ENCODE measurements around the gene RPS3A.
A peak's percentile ranks its signal among the peaks of the same experiment; 100 is the strongest.
"Not testable (repeated sequence)": the region's sequence is repeated elsewhere in the genome, so short reads cannot be mapped to it uniquely, and the experiment has no call there.

Gene RPS3A
- total RNA-seq: 971 to 1,394 (median 1,156) reads per million in 3 donors

DNA sequence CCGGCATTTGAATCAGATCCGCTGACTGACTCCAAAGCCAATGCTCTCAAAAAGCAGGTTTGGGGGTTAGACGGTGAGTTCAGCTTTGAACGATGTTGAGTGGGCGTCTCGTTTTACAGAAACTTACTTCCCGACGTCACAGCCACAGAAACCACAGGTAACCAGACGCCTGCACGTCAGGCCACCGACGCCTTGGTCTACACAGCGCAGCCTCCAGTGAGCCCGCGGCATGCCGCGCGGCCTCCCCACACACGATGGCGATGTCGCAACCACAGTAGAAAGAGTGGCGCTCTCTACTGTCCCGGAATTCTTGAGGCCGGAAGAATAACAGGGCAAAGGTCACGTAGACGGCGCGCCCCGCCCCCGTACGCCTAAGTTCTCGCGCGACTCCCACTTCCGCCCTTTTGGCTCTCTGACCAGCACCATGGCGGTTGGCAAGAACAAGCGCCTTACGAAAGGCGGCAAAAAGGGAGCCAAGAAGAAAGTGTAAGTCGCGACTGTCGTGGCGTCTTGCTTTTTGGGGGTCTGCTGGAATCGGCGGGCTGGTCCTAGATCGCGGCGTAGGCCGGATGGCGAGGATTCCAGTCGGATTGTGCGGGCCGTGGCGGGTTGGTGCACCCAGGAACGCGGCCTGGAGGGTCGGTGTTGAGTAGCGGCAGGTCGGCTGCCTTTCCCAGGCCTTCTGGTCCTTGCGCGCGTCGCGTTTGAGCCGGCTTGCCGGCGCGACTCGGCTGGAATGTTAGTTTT, at the start of gene RPS3A:
Gene RPS3A, plus strand, starts transcription at position 400 of the 747 bp plus-strand sequence. Its CDS starts 25 bp downstream, at position 425.
- H3K9me3 ChIP-seq (ENCODE audit: control insufficient read depth, low read length): no peaks in the 10 kb centered on the region
- peaks cover 31% of the 10 kb centered on the region for H3K36me3 ChIP-seq (ENCODE audit: control insufficient read depth, insufficient read depth, low read length)
- peak; percentile 96 to 99 (median 97) for DNase-seq
- no peaks in the 10 kb centered on the region for H3K27me3 ChIP-seq (replicated peaks; ENCODE audit: control insufficient read depth, insufficient read depth, low read length, poor library complexity, severe bottlenecking)
- H3K27ac ChIP-seq (ENCODE audit: insufficient read depth, low read length, poor library complexity, severe bottlenecking): peak within 1 kb of the TSS; percentile 94
- H3K4me1 ChIP-seq (ENCODE audit: control insufficient read depth, insufficient read depth, low read length, poor library complexity, severe bottlenecking): peaks cover 16% of the 10 kb centered on the region
- peak within 1 kb of the TSS; percentile 83 for H3K4me3 ChIP-seq (ENCODE audit: insufficient read depth, low read depth, low read length, poor library complexity, severe bottlenecking)

GRCh38 chr4:151052785-151053184, 46.6 kb upstream of the RPS3A start:
- Histone ChIP-seq H3K4me3 (ENCODE audit: insufficient read depth, low read depth, low read length, poor library complexity, severe bottlenecking) (no peak overlapping the region), H3K4me1 (ENCODE audit: control insufficient read depth, insufficient read depth, low read length, poor library complexity, severe bottlenecking) (no peaks in the 10 kb centered on the region)
- DNase-seq: no peak

DNA sequence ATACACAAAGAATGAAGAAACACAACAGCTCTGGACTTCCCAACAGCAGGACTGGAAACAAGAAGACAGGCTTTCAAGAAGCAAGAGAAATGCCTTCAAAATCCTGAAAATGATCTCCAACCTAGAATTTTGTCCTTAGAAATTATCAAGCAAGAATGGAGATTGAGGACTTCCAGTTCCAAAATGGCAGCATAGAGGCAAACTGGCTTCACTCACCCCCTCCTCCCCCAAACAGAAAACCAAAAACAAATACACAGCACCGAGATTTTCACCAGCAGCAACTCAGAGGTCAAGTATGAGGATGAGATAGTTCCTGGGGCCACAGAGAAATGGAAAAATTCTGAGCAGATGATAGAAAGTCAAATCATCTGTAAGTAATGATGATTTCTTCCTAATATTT, 43.9 kb upstream of the RPS3A start:
- Histone ChIP-seq H3K9me3 (ENCODE audit: control insufficient read depth, low read length) (no peaks in the 10 kb centered on the region), H3K27ac (ENCODE audit: insufficient read depth, low read length, poor library complexity, severe bottlenecking) (no peak overlapping the region), H3K4me3 (ENCODE audit: insufficient read depth, low read depth, low read length, poor library complexity, severe bottlenecking) (no peak overlapping the region), H3K4me1 (ENCODE audit: control insufficient read depth, insufficient read depth, low read length, poor library complexity, severe bottlenecking) (no peaks in the 10 kb centered on the region), H3K27me3 (replicated peaks; ENCODE audit: control insufficient read depth, insufficient read depth, low read length, poor library complexity, severe bottlenecking) (no peaks in the 10 kb centered on the region), H3K36me3 (ENCODE audit: control insufficient read depth, insufficient read depth, low read length) (no peaks in the 10 kb centered on the region)
- DNase-seq: no peak

More at GRCh38 chr4:151052785-151053184, 46.6 kb upstream of the RPS3A start:
- Histone ChIP-seq H3K27ac (ENCODE audit: insufficient read depth, low read length, poor library complexity, severe bottlenecking) (no peak overlapping the region), H3K9me3 (ENCODE audit: control insufficient read depth, low read length) (no peaks in the 10 kb centered on the region), H3K36me3 (ENCODE audit: control insufficient read depth, insufficient read depth, low read length) (no peaks in the 10 kb centered on the region), H3K27me3 (replicated peaks; ENCODE audit: control insufficient read depth, insufficient read depth, low read length, poor library complexity, severe bottlenecking) (no peaks in the 10 kb centered on the region)

DNA sequence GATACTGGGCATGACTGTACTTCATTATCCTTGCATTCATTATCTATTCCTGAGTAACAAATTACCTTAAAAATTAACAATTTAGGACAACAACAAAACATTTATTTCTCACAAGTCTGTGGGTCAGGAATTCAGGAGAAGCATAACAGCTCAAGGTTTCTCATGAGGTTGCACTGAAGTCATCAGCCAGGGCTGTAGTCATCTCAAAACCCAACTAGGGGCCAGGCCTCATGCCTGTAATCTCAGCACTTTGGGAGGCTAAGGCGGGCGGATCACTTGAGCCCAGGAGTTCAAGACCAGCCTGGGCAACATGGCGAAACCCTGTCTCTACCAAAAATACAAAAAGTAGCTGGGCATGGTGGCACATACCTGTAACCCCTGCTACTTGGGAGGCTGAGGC, 36.3 kb upstream of the RPS3A start:
- H3K9me3 ChIP-seq (ENCODE audit: control insufficient read depth, low read length); DNase-seq; H3K4me1 ChIP-seq (ENCODE audit: control insufficient read depth, insufficient read depth, low read length, poor library complexity, severe bottlenecking); H3K27me3 ChIP-seq (replicated peaks; ENCODE audit: control insufficient read depth, insufficient read depth, low read length, poor library complexity, severe bottlenecking); H3K4me3 ChIP-seq (ENCODE audit: insufficient read depth, low read depth, low read length, poor library complexity, severe bottlenecking); H3K27ac ChIP-seq (ENCODE audit: insufficient read depth, low read length, poor library complexity, severe bottlenecking); H3K36me3 ChIP-seq (ENCODE audit: control insufficient read depth, insufficient read depth, low read length): not testable (repeated sequence)

- no peaks in the 10 kb centered on the region for H3K9me3 ChIP-seq (ENCODE audit: control insufficient read depth, low read length)
- H3K36me3 ChIP-seq (ENCODE audit: control insufficient read depth, insufficient read depth, low read length): no peaks in the 10 kb centered on the region
- no peak overlapping the region for H3K4me3 ChIP-seq (ENCODE audit: insufficient read depth, low read depth, low read length, poor library complexity, severe bottlenecking)
- no peak overlapping the region for H3K27ac ChIP-seq (ENCODE audit: insufficient read depth, low read length, poor library complexity, severe bottlenecking)
- no peak for DNase-seq
- no peaks in the 10 kb centered on the region for H3K4me1 ChIP-seq (ENCODE audit: control insufficient read depth, insufficient read depth, low read length, poor library complexity, severe bottlenecking)
- no peaks in the 10 kb centered on the region for H3K27me3 ChIP-seq (replicated peaks; ENCODE audit: control insufficient read depth, insufficient read depth, low read length, poor library complexity, severe bottlenecking)
Observed at GRCh38 chr4:151067316-151067970, 32.0 kb upstream of the RPS3A start.

GRCh38 chr4:151074416-151074916, 25.0 kb upstream of the RPS3A start:
- H3K9me3 ChIP-seq (ENCODE audit: control insufficient read depth, low read length): no peaks in the 10 kb centered on the region
- no peak overlapping the region for H3K4me3 ChIP-seq (ENCODE audit: insufficient read depth, low read depth, low read length, poor library complexity, severe bottlenecking)
- H3K27ac ChIP-seq (ENCODE audit: insufficient read depth, low read length, poor library complexity, severe bottlenecking): no peak overlapping the region
- H3K36me3 ChIP-seq (ENCODE audit: control insufficient read depth, insufficient read depth, low read length): no peaks in the 10 kb centered on the region
- H3K27me3 ChIP-seq (replicated peaks; ENCODE audit: control insufficient read depth, insufficient read depth, low read length, poor library complexity, severe bottlenecking): no peaks in the 10 kb centered on the region
- no peaks in the 10 kb centered on the region for H3K4me1 ChIP-seq (ENCODE audit: control insufficient read depth, insufficient read depth, low read length, poor library complexity, severe bottlenecking)
- DNase-seq: no peak

DNA sequence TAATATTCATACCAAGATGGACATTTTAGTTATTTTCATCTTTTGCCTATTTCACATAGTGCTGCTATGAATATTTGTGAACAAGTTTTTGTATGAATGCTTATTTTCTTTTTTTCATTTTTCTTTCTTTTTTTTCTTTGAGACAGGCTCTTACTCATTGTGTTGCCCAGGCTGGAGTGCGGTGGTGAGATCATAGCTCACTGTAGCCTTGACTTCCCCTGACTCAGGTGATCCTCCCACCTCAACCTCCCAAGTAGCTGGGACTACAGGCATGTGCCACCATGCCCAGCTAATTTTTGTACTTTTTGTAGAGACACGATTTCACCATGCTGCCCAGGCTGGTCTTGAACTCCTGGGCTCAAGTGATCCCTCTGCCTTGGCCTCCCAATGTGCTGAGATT, 21.4 kb upstream of the RPS3A start:
- not testable (repeated sequence) for H3K27me3 ChIP-seq (replicated peaks; ENCODE audit: control insufficient read depth, insufficient read depth, low read length, poor library complexity, severe bottlenecking); DNase-seq; H3K4me3 ChIP-seq (ENCODE audit: insufficient read depth, low read depth, low read length, poor library complexity, severe bottlenecking); H3K27ac ChIP-seq (ENCODE audit: insufficient read depth, low read length, poor library complexity, severe bottlenecking); H3K9me3 ChIP-seq (ENCODE audit: control insufficient read depth, low read length); H3K36me3 ChIP-seq (ENCODE audit: control insufficient read depth, insufficient read depth, low read length); H3K4me1 ChIP-seq (ENCODE audit: control insufficient read depth, insufficient read depth, low read length, poor library complexity, severe bottlenecking)

GRCh38 chr4:151087467-151087866, 12.0 kb upstream of the RPS3A start:
- no peak for DNase-seq
- H3K9me3 ChIP-seq (ENCODE audit: control insufficient read depth, low read length): no peaks in the 10 kb centered on the region
- H3K27ac ChIP-seq (ENCODE audit: insufficient read depth, low read length, poor library complexity, severe bottlenecking): no peak overlapping the region
- H3K36me3 ChIP-seq (ENCODE audit: control insufficient read depth, insufficient read depth, low read length): no peaks in the 10 kb centered on the region
- H3K4me3 ChIP-seq (ENCODE audit: insufficient read depth, low read depth, low read length, poor library complexity, severe bottlenecking): no peak overlapping the region
- H3K4me1 ChIP-seq (ENCODE audit: control insufficient read depth, insufficient read depth, low read length, poor library complexity, severe bottlenecking): no peaks in the 10 kb centered on the region
- no peaks in the 10 kb centered on the region for H3K27me3 ChIP-seq (replicated peaks; ENCODE audit: control insufficient read depth, insufficient read depth, low read length, poor library complexity, severe bottlenecking)

DNA sequence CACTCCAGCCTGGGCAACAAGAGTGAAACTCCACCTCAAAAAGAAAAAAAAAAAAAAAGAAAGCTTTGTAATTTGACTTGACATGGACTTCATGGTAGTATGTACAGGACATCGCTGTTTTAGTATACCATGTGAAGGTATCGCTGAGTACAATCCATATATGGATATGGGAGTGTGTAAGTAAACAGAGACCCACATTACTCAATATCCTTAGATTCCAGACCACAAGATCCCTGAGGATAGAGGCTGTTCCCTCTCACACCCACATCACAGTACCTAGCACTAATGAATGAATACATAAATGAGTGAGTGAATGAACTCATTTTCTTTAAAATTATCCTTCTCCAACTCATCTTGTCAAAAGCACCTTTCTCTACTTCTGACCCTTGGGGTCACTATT, 8.4 kb upstream of the RPS3A start:
- no peaks in the 10 kb centered on the region for H3K4me1 ChIP-seq (ENCODE audit: control insufficient read depth, insufficient read depth, low read length, poor library complexity, severe bottlenecking)
- H3K27ac ChIP-seq (ENCODE audit: insufficient read depth, low read length, poor library complexity, severe bottlenecking): no peak overlapping the region
- no peaks in the 10 kb centered on the region for H3K36me3 ChIP-seq (ENCODE audit: control insufficient read depth, insufficient read depth, low read length)
- no peaks in the 10 kb centered on the region for H3K27me3 ChIP-seq (replicated peaks; ENCODE audit: control insufficient read depth, insufficient read depth, low read length, poor library complexity, severe bottlenecking)
- no peak overlapping the region for H3K4me3 ChIP-seq (ENCODE audit: insufficient read depth, low read depth, low read length, poor library complexity, severe bottlenecking)
- no peak for DNase-seq
- no peaks in the 10 kb centered on the region for H3K9me3 ChIP-seq (ENCODE audit: control insufficient read depth, low read length)

- no peaks in the 10 kb centered on the region for H3K36me3 ChIP-seq (ENCODE audit: control insufficient read depth, insufficient read depth, low read length)
- no peaks in the 10 kb centered on the region for H3K9me3 ChIP-seq (ENCODE audit: control insufficient read depth, low read length)
- DNase-seq: no peak
- no peaks in the 10 kb centered on the region for H3K4me1 ChIP-seq (ENCODE audit: control insufficient read depth, insufficient read depth, low read length, poor library complexity, severe bottlenecking)
- H3K4me3 ChIP-seq (ENCODE audit: insufficient read depth, low read depth, low read length, poor library complexity, severe bottlenecking): no peak overlapping the region
- H3K27me3 ChIP-seq (replicated peaks; ENCODE audit: control insufficient read depth, insufficient read depth, low read length, poor library complexity, severe bottlenecking): no peaks in the 10 kb centered on the region
- H3K27ac ChIP-seq (ENCODE audit: insufficient read depth, low read length, poor library complexity, severe bottlenecking): no peak overlapping the region
Observed at GRCh38 chr4:151092488-151092887, 6.9 kb upstream of the RPS3A start.
